Measurements from ENCODE around the gene CELF4.

Gene CELF4

DNA sequence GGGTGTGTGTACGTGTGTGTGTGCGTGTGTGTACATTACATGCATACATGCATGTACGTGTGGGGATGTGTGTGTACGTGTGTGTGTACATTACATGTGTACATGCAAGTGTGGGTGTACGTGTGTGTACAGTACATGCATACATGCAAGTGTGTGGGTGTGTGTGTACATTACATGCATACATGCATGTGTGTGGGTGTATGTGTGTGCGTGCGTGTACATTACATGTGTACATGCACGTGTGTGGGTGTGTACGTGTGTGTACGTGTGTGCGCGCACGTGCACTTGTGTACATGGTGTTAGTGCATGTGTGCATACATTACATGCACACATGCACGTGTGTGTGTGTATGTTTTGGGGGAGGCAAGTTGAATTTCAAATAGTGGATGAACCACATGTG is 300.6 kb downstream of the CELF4 start:
- H3K27me3 ChIP-seq (ENCODE audit: insufficient read depth, low read depth, severe bottlenecking), result no peaks in the 10 kb centered on the region
- no peak overlapping the region for H3K4me3 ChIP-seq (ENCODE audit: low read depth, low read length)
- DNase-seq, result no peak
- no peaks in the 10 kb centered on the region for H3K36me3 ChIP-seq
- H3K27ac ChIP-seq, result no peak overlapping the region
- TF ChIP-seq, protein P1, sequence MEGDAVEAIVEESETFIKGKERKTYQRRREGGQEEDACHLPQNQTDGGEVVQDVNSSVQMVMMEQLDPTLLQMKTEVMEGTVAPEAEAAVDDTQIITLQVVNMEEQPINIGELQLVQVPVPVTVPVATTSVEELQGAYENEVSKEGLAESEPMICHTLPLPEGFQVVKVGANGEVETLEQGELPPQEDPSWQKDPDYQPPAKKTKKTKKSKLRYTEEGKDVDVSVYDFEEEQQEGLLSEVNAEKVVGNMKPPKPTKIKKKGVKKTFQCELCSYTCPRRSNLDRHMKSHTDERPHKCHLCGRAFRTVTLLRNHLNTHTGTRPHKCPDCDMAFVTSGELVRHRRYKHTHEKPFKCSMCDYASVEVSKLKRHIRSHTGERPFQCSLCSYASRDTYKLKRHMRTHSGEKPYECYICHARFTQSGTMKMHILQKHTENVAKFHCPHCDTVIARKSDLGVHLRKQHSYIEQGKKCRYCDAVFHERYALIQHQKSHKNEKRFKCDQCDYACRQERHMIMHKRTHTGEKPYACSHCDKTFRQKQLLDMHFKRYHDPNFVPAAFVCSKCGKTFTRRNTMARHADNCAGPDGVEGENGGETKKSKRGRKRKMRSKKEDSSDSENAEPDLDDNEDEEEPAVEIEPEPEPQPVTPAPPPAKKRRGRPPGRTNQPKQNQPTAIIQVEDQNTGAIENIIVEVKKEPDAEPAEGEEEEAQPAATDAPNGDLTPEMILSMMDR (IDR thresholded peaks at IDR 0.05; ENCODE audit: low read depth, low read length), result no peak
- H3K9me3 ChIP-seq (ENCODE audit: severe bottlenecking), result no peaks in the 10 kb centered on the region

DNA sequence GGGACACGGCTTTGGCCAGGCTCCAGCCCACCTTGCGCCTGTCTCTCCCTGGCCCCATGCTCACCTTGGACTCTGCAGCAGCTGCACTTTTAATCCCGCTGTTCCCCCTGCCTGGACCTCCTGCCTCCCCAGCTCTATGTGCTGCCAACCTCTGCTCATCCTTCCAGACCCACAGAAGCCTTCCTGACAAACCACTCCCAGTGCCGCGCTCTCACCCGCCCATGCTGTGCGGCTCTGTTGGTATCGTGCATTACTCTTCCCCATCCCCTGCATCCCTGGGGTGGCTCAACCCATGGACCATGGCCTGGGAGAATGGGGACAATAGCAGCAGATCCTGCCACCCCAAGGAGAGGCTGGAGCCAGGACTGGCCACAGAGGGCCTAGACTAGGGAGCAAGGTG is 303.6 kb downstream of the CELF4 start:
- Histone ChIP-seq H3K36me3 (no peaks in the 10 kb centered on the region), H3K27ac (no peak overlapping the region), H3K9me3 (ENCODE audit: severe bottlenecking) (no peaks in the 10 kb centered on the region), H3K4me3 (ENCODE audit: low read depth, low read length) (no peak overlapping the region), H3K27me3 (ENCODE audit: insufficient read depth, low read depth, severe bottlenecking) (no peaks in the 10 kb centered on the region)
- DNase-seq, result no peak
- TF ChIP-seq, protein P1 (IDR thresholded peaks at IDR 0.05; ENCODE audit: low read depth, low read length), result no peak

DNA sequence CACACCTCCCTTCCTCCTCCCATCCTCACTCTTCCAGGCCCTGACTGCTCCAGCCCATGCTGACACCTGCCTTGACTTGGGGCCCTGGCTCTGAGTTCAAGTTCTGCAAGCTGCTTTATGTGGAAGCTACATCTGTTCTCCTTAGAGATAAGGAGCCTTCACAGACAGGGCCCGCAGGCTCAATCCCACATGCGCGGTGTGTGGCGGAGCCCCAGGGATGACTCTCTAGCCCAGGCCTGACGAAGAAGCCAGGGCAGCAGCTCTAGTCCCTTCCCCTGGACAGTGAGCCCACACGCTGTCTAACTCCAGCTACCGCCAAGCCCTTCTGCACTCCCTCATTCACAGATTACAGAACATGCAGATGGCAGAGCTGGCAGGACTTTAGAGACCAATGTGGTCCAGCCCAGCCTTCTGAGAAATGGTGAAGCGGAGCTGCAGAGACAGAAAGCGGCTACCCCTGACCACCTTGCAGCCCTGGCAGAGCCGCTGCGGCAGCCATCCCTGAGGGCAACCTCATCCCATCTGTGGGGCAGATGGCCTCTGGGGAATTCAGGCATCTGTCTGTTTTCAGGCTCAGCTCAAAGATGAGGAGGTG is 304.3 kb downstream of the CELF4 start:
- no peaks in the 10 kb centered on the region for H3K36me3 ChIP-seq
- no peak overlapping the region for H3K27ac ChIP-seq
- H3K27me3 ChIP-seq (ENCODE audit: insufficient read depth, low read depth, severe bottlenecking), result no peaks in the 10 kb centered on the region
- no peaks in the 10 kb centered on the region for H3K9me3 ChIP-seq (ENCODE audit: severe bottlenecking)
- H3K4me3 ChIP-seq (ENCODE audit: low read depth, low read length), result no peak overlapping the region
- TF ChIP-seq, protein P1 (IDR thresholded peaks at IDR 0.05; ENCODE audit: low read depth, low read length), result no peak
- no peak for DNase-seq

DNA sequence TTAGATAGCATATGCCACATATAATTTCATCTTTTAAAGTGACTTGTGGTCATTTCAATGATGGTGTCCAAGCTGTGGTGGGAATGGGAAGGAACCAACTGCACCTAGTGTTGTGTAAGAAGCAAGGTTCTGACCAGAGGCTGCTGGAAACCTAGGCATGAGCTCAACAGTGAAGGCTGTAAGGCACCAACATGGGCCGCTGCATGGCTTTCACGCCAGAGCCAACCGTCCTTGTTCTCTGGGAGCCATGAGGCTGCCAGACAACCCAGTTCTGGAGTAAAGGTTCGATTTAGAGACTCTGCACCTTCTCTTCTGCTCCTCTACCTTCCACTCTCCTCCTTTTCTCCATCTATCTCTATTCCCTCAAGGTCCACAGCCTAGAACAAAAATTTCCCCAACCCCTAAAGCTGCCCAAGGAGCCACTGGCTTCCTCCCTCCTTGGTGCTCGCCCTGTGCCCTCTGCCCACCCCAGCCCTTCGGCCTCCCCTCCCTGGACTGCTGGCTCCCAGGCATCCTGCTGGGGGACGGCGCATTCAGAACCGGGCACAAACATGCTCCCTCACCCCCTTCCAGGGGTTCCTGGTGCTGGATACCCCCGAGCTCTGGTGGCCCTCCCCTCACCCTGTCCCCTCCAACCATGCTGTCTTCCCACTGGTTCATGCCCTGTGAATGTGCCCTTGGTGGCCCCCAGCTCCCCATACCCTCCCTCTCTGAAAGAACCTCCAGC is 305.1 kb downstream of the CELF4 start:
- Histone ChIP-seq H3K27ac (no peak overlapping the region), H3K36me3 (no peaks in the 10 kb centered on the region), H3K9me3 (ENCODE audit: severe bottlenecking) (no peaks in the 10 kb centered on the region), H3K27me3 (ENCODE audit: insufficient read depth, low read depth, severe bottlenecking) (no peaks in the 10 kb centered on the region), H3K4me3 (ENCODE audit: low read depth, low read length) (no peak overlapping the region)
- TF ChIP-seq, protein P1 (IDR thresholded peaks at IDR 0.05; ENCODE audit: low read depth, low read length), result no peak
- DNase-seq, result no peak

DNA sequence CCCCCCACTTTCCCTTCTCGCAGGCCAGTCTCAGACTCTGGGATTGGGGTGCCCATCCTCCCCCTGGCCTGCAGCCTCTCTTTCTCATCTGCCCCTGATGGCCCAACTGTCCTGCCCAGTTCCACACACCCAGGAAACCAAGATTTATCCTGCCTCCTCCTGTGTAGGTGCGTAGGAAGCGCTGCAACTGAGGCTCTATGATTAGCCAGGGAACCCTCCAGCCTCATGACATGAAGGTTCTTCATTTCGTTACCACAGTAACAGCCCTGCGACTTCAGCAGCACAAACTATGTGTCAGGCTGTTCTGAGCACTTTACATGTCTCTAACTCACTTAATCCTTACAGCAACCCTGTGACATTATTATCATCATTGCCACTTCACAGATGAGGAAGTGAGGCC is 305.9 kb downstream of the CELF4 start:
- no peaks in the 10 kb centered on the region for H3K36me3 ChIP-seq
- no peak overlapping the region for H3K4me3 ChIP-seq (ENCODE audit: low read depth, low read length)
- no peak overlapping the region for H3K27ac ChIP-seq
- TF ChIP-seq, protein P1 (IDR thresholded peaks at IDR 0.05; ENCODE audit: low read depth, low read length), result no peak
- no peak for DNase-seq
- no peaks in the 10 kb centered on the region for H3K9me3 ChIP-seq (ENCODE audit: severe bottlenecking)
- H3K27me3 ChIP-seq (ENCODE audit: insufficient read depth, low read depth, severe bottlenecking), result no peaks in the 10 kb centered on the region
